IPS-15b (cell line): ENCODE results near the gene UAP1.
"Not testable (repeated sequence)": the region's sequence is repeated elsewhere in the genome, so short reads cannot be mapped to it uniquely, and the experiment has no call there.

Source experiments
- H3K27me3 ChIP-seq: one replicate; pipeline ENCODE4 v1.6.1; 2013; ENCODE audit warnings: low read length; ENCODE audit not compliant: control insufficient read depth, insufficient read depth
- H3K36me3 ChIP-seq: one replicate; pipeline ENCODE4 v1.6.1; 2013; ENCODE audit warnings: low read length; ENCODE audit not compliant: control insufficient read depth, insufficient read depth
- H3K4me1 ChIP-seq: one replicate; pipeline ENCODE4 v1.6.1; 2013; ENCODE audit warnings: mild to moderate bottlenecking, low read length; ENCODE audit not compliant: control insufficient read depth, insufficient read depth
- H3K4me3 ChIP-seq: one replicate; pipeline ENCODE4 v1.5.1; 2013; ENCODE audit warnings: low read depth, low read length
- H3K9ac ChIP-seq: one replicate; pipeline ENCODE4 v1.6.1; 2013; ENCODE audit warnings: low read depth, mild to moderate bottlenecking, low read length
- H3K9me3 ChIP-seq: one replicate; pipeline ENCODE4 v1.6.1; 2013; ENCODE audit warnings: mild to moderate bottlenecking, low read length; ENCODE audit not compliant: control insufficient read depth, insufficient read depth

The UAP1 gene

DNA sequence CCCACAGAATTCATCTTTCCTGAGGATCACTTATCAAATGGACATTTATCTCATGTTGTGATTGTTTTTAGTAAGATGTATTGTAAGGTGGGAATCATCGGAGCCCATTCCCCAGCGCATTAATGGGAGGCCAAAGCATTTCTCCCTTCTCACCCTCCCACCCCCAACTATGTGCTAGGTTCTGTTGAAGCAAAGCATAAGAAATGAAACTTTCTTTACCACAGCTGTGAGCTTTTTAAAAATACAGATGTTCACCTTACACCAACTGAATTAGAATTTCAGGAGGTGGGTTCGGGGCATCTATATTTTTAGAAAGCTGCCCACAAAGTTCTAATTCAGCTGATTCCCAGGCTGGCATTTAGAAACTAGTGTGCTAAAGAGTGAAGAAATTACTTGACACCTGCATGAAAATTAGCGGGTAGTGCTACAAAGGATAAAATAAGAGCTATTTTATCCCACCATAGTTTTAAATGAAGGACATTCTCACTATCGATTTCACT is 26.3 kb downstream of the UAP1 start:
- no peaks in the 10 kb centered on the region for H3K27me3 ChIP-seq
- H3K4me3 ChIP-seq: no peak overlapping the region
- no peaks in the 10 kb centered on the region for H3K9me3 ChIP-seq
- H3K9ac ChIP-seq: no peak overlapping the region
- H3K4me1 ChIP-seq: no peaks in the 10 kb centered on the region
- H3K36me3 ChIP-seq: peaks cover 4% of the 10 kb centered on the region

GRCh38 chr1:162590101-162590500 is 28.6 kb downstream of the UAP1 start:
- no peaks in the 10 kb centered on the region for H3K9me3 ChIP-seq
- no peaks in the 10 kb centered on the region for H3K4me1 ChIP-seq
- H3K27me3 ChIP-seq: no peaks in the 10 kb centered on the region
- no peak overlapping the region for H3K9ac ChIP-seq
- no peak overlapping the region for H3K4me3 ChIP-seq
- peaks cover 4% of the 10 kb centered on the region for H3K36me3 ChIP-seq

DNA sequence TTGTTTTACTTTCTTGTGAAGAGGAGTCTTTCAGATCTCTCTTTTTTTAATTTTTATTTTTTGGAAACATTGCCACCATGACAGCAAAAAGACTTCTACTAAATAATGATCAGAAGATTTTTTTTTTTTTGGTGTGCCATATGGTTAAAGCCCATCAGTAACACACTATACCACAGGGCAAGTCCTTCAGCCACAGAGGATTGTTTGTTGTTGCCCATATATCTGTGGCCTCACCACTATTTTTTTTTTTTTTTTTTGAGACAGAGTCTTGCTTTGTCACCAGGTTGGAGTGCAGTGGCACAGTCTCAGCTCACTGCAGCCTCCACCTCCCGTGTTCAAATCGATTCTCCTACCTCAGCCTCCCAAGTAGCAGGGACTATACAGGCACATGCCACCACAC is 29.2 kb downstream of the UAP1 start:
- H3K36me3 ChIP-seq: peaks cover 4% of the 10 kb centered on the region
- no peak overlapping the region for H3K9ac ChIP-seq
- H3K9me3 ChIP-seq: no peaks in the 10 kb centered on the region
- H3K4me3 ChIP-seq: no peak overlapping the region
- no peaks in the 10 kb centered on the region for H3K4me1 ChIP-seq
- no peaks in the 10 kb centered on the region for H3K27me3 ChIP-seq

DNA sequence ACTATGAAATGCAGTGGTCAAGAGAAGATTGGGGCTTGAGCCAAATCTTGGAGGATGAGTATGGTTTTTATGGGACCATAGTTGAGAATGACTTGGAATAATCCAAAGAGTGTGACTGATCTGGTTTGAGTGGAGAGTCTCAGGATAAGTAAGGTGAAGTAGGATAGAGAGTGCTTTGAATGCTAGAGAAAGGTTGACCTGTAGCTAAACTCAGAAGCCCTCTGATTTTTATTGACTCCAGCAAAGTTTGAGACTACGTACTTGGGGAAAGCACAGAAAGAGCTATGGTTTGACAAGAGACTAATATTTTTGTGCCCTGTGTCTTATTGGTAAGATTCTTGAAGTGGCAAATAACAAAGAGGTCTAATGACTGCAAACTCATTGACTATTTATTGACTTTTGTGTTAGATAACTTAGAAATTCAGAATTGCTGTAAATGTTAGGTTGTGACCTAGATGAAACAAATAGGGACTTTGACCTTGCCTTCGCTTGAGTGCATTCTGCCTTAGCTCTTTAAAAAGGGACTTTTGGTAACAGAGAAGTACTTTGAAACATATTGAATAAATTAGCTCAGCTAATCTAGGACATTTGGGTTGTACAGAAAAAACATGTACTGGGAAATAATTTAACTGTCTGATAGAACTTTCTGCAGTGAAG is 35.1 kb downstream of the UAP1 start:
- no peaks in the 10 kb centered on the region for H3K9me3 ChIP-seq
- H3K36me3 ChIP-seq: no peaks in the 10 kb centered on the region
- H3K4me3 ChIP-seq: no peak overlapping the region
- no peak overlapping the region for H3K9ac ChIP-seq
- no peaks in the 10 kb centered on the region for H3K27me3 ChIP-seq
- no peaks in the 10 kb centered on the region for H3K4me1 ChIP-seq

GRCh38 chr1:162599451-162599850 is 37.9 kb downstream of the UAP1 start:
- H3K27me3 ChIP-seq: no peaks in the 10 kb centered on the region
- H3K4me3 ChIP-seq: no peak overlapping the region
- no peaks in the 10 kb centered on the region for H3K9me3 ChIP-seq
- H3K36me3 ChIP-seq: no peaks in the 10 kb centered on the region
- no peak overlapping the region for H3K9ac ChIP-seq
- no peaks in the 10 kb centered on the region for H3K4me1 ChIP-seq

GRCh38 chr1:162603117-162603516 is 41.6 kb downstream of the UAP1 start:
- not testable (repeated sequence) for H3K36me3 ChIP-seq, H3K4me1 ChIP-seq, H3K9ac ChIP-seq, H3K9me3 ChIP-seq, H3K4me3 ChIP-seq, H3K27me3 ChIP-seq

DNA sequence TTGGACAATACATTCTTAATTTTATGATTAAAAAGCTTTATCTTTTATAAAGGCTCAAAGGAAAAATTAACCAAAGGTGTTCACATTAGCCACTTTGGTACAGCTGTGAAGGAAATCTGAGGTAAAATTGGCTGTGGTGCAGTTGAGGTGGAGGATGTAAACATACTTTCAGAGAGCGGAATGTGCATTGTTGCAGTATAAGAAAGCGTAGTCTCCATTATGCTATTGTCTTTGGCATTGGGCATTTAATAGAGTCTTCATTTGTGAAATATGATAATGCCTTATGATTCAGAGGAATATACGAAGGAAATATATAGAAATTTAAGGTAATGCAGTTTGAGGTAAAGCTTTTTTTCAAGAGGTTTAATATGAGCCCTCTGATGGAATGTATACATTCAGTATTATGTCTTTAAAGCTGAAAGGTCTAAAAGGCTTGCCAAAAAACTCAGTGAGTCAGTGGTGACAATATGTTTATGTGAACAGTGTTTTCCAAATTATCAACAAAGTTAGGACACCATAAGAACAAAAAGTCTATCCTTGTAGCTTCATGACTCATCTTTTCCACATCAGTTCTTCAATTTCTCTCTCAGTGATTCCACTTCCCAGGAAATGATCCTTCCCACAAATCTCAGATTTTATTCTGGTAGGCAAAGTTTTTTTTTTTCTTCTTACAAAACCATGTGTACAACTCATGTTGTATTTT is 43.9 kb downstream of the UAP1 start:
- Histone ChIP-seq H3K36me3 (no peaks in the 10 kb centered on the region), H3K4me1 (no peaks in the 10 kb centered on the region), H3K27me3 (no peaks in the 10 kb centered on the region), H3K9ac (no peak overlapping the region), H3K4me3 (no peak overlapping the region), H3K9me3 (no peaks in the 10 kb centered on the region)

- Histone ChIP-seq H3K36me3 (no peaks in the 10 kb centered on the region), H3K9me3 (no peaks in the 10 kb centered on the region), H3K4me3 (no peak overlapping the region), H3K4me1 (no peaks in the 10 kb centered on the region), H3K27me3 (no peaks in the 10 kb centered on the region), H3K9ac (no peak overlapping the region)
Measured at GRCh38 chr1:162609306-162609705, 47.8 kb downstream of the UAP1 start.

DNA sequence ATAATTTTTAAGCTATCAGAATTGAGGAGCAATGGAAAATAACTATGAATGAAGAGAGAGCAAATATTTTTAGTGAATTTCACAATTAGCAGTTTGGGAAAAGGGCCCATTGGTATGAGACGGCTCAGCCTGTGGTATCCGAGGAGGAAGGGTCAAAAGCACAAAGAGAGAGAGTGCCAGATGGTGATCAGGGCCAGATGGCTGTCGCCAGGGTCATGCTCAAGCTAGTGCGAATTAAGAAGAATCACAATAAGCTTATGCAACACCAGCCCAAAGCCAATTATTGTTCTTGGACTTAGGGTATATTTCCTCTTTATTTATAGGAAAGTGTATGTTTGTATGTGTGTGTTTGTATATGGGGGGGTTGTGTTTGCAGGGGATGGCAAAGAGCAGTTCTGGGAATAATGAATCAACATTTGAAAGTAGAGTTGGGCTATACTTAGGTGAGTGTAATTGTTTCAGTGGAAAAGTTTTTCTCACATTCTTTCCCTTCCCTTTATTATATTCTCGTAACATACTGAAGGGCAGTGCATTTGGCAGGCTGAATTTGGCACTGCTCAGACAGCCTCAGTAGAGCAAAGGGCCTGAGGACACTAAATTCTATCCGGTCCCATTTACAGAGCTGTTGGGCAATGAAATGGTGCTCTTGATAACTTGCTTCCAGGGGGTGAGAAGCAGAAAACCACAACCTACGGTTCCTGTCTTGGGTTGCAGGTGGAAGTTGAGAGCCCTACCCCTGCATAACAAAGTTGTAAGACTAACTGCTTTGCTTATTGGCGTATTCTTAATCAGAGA is 51.3 kb downstream of the UAP1 start:
- H3K4me1 ChIP-seq: no peaks in the 10 kb centered on the region
- H3K9ac ChIP-seq: no peak overlapping the region
- no peaks in the 10 kb centered on the region for H3K27me3 ChIP-seq
- H3K4me3 ChIP-seq: no peak overlapping the region
- H3K9me3 ChIP-seq: peaks cover 11% of the 10 kb centered on the region
- no peaks in the 10 kb centered on the region for H3K36me3 ChIP-seq

GRCh38 chr1:162616848-162617247 is 55.3 kb downstream of the UAP1 start:
- H3K9ac ChIP-seq: no peak overlapping the region
- H3K36me3 ChIP-seq: no peaks in the 10 kb centered on the region
- peaks cover 11% of the 10 kb centered on the region for H3K9me3 ChIP-seq

DNA sequence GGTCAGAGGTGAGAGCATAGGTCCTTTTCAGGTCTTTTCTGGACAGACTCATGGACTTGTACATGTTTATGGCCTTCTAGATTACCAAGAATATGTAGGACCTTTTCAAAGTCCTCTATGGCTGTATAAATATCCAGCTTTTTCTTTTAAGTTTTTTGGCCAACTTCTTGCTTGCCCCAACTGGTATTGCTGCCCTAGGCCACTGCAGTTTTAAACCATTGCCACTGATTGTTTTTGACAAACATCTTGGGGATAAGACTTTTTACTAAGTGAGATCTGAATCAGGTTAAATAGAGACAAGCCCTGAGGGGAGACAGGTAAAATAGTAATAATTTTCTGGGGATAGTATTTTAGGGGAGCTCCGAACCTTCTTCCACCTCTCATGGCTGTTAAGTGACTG is 56.0 kb downstream of the UAP1 start:
- H3K4me1 ChIP-seq: no peaks in the 10 kb centered on the region
- no peak overlapping the region for H3K9ac ChIP-seq
- no peak overlapping the region for H3K4me3 ChIP-seq
- H3K9me3 ChIP-seq: peaks cover 11% of the 10 kb centered on the region
- H3K27me3 ChIP-seq: no peaks in the 10 kb centered on the region
- no peaks in the 10 kb centered on the region for H3K36me3 ChIP-seq

More at GRCh38 chr1:162616848-162617247, 55.3 kb downstream of the UAP1 start:
- Histone ChIP-seq H3K27me3 (no peaks in the 10 kb centered on the region), H3K4me1 (no peaks in the 10 kb centered on the region), H3K4me3 (no peak overlapping the region)
